Measurements from ENCODE around the gene YARS1.

YARS1 gene

DNA sequence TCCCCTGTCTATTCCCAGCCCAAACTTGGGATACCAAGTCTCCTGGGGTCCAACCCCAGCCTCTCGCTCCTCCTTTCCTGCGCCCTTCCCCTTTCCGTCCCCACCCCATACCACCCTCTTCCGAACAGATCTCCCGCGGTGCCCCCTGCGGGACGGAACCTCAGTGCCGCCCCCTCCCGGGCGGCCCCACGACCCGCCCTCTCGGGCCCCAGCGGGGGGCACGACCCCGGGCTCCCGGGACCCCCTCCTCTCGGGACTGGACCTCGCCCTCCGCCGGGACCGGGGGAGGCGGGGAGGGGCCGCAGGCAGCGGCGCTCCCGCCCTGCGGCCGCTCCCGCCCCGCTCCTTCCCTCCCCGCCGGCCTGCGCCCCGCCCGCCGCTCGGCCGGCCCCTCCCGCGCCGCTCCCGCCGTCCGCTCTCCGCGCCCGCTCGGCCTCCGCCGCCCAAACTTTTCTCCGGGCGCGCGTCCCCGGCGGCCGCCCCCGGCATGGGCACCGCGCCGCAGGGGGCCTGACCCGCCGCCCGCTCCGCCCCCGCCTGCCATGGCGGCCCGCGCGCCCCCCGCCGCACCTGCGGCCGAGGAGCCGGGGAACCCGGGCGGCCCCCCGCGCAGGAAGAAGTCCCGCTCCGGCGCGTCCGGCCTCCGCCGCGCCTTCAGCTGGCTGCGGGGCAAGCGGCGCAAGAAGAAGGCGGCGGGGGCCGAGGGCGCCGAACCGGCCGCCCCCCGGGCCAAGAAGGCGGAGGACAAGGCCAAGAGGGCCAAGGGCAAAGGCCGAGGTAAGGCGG lies 75.6 kb downstream of the YARS1 start:
- DNase-seq, result peak; percentile 69

DNA sequence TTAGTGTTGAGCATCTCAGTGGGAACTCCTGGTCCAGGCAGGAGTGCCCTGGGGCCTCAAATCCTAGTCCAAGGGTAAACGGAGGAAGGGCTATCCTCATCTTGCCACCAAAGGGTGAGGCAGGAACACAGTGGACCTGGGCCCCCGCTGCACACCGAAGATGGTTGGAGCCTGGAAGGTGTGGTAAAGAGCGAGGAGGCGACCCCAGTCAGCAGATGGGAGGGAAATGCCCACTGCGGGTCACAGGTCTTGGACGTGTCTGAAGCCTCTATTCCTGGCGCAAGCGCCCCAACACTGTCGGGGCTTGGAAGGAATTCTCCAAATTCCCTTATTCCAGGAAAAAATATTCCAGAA lies 76.1 kb downstream of the YARS1 start:
- no peak for DNase-seq

DNA sequence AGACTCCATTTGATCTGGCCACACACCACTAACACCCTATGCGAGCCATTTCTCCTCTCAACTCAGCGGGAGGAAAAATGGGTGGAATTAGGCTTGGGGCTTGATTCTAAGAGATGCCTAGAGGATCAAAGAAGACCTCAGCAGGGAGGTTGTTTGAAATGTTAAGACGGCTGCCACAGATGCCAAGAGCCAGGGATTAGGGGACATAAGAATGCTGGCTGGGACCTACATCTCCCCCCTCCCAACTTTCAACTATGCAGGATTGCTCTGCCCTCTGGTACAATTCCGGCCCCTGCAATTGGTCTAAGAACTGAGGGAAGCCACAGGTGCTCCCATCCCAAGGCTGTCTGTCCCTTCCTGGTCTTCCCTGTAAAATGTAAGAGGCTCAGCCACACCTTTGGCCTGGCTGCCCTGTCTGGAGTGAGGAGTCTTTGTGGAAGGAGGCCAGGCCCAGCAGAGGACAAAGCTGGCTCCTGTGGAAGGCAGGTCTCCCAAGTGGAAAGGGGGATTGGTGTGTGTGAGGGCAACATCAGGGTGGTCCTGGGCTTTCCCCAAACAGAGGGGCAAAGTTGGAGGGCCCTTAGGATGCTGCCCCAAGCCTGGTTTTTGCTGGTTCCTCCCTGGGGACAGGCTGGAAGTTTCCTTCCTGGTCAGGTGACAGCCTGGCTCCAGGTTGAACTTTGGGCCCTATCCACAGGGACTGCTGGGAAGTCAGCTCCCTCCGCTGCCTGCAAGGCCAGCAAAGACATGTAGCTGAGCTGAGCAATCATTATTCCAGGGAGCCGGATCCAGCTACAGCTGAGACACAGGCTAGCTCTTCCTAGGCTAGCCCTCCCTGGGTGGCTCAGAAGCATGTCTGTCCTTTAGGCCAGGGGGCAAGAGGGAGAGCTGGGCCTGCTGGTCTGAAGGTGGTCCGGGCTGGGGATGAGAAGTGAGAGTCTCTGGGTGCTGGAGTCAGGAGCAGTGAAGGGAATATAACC lies 80.1 kb downstream of the YARS1 start:
- DNase-seq, result no peak

DNA sequence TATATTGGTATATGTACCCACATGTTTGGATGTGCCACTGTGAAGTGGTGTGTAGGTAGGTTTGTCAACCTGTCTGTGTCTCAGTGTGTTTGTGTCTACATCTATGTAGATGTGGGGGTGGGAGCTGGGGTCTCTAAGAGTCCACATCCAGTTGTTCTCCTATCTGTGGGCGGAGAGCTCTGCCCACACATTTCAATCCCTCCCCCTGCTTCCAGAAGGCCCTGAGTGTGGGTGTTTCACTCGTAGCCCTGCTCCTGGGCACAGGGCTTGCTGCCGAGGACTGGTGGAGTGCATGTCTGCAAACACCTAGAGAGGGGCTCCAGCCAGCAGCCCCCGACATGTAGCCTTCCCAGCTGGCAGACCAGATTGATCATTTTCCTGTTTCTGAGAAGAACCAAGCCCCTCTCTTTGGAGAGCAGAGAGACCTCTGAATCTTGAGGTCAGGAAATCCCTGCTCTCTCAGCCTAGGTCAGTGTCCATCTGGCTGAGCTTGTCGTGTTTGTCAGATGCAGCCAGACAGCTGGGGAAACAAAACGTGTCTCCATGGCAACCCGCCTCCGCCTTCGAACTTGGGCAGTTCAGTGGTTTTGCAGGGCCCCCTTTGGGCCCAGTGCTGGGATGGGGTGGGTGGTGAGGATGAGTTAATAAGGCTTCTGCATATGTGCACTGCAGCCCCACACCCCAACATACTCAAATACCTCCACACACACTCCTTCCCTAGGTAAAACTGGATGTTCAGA lies 83.4 kb downstream of the YARS1 start:
- DNase-seq, result no peak

- no peak for DNase-seq
Observed at GRCh38 chr1:32729254-32730046, 87.7 kb downstream of the YARS1 start.

GRCh38 chr1:32728413-32729077 lies 88.6 kb downstream of the YARS1 start:
- DNase-seq, result no peak

DNA sequence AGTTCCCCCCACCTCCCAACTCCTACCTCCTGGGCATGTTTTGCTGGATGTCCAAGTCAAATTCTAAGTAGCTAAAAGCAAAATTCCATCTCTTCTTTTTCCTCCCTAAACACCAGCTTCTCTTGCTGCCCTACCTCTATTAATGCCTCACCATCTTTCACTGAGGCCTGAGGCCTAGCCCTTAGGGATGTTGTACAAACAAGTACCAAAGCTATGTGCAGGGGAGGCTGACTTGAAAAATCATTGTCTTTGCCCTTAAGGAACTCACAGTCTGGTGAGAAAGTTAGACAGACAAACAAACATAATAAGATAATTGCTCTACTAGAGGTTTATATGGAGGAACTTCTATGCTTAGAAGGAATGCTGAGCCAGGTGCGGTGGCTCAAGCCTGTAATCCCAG lies 89.3 kb downstream of the YARS1 start:
- no peak for DNase-seq

GRCh38 chr1:32725615-32725982 lies 91.6 kb downstream of the YARS1 start:
- DNase-seq, result no peak

All from hematopoietic multipotent progenitor cell treated with erythropoietin and hydrocortisone succinate and interleukin-3 and kit ligand, for 4 days (in vitro differentiated cells).